Measurements from ENCODE around the gene ULK2. TPM values are rescaled to one million over a fixed set of nuclear protein-coding genes. Genes with fewer than 3 reads are reported as not detected.
A peak's percentile ranks its signal among the peaks of the same experiment; 100 is the strongest.

Gene ULK2
- total and polyA plus RNA-seq, 10 of the 15 experiments (the other 5 are each of a cell fraction or from before 2014, with no cell fraction given) = 0.29 to 5.3 (median 1.6) TPM

GRCh38 chr17:19915245-19915978 is 47.7 kb upstream of the ULK2 start:
- ChIA-PET CTCF (no interaction called here), POLR2A (no interaction called here), RAD21 (ENCODE audit: unreplicated experiment) (no interaction called here), SMC1A (ENCODE audit: uncharacterized antibody, unreplicated experiment) (no interaction called here)
- Histone ChIP-seq H3K9me3 (replicated peaks; ENCODE audit: control insufficient read depth, insufficient read depth, low read length) (no peaks in the 10 kb centered on the region), H3K36me3 (ENCODE audit: control insufficient read depth in 2 of 2, insufficient read depth in 2 of 2, low read length in 1 of 2) (peaks cover 3 to 20% of the 10 kb centered on the region in 2 experiments), H3K4me3 (no peak overlapping the region), H3K4me2 (ENCODE audit: control insufficient read depth, insufficient read depth) (no peak overlapping the region), H3K27me3 (replicated peaks in 1 of 2; ENCODE audit: control insufficient read depth in 2 of 2, insufficient read depth in 2 of 2, low read length in 1 of 2) (no peaks in the 10 kb centered on the region), H3K27ac (ENCODE audit: control insufficient read depth, insufficient read depth) (no peak overlapping the region), H3K79me2 (ENCODE audit: control insufficient read depth, insufficient read depth, low read length) (no peaks in the 10 kb centered on the region), H3K4me1 (ENCODE audit: control insufficient read depth, insufficient read depth, low read length) (no peaks in the 10 kb centered on the region), H2AFZ (ENCODE audit: control insufficient read depth, low read depth, low read length) (no peak overlapping the region), H4K20me1 (ENCODE audit: control insufficient read depth, insufficient read depth) (no peaks in the 10 kb centered on the region), H3K9ac (ENCODE audit: control insufficient read depth, insufficient read depth, low read length) (no peak overlapping the region)
- DNase-seq (ENCODE audit: low read depth, low spot score) (no peak), ATAC-seq (no peak), FAIRE-seq (peak; percentile 35)
- BruUV-seq (replicated peaks) = no TSS peak
- WGBS (ENCODE audit: insufficient coverage, insufficient replicate concordance, low lambda C conversion rate, missing lambda C conversion rate) = 98% methylated on average over 2 of the region's 2 CpGs
- TF ChIP-seq SMARCA5 (IDR thresholded peaks at IDR 0.05) = no peak
- TF ChIP-seq SIX5 (IDR thresholded peaks at IDR 0.05; ENCODE audit: low read depth, low read length, severe bottlenecking) = no peak
- no peak for TF ChIP-seq JUND (IDR thresholded peaks at IDR 0.05; ENCODE audit: low read depth, low read length)
- no peak for TF ChIP-seq DPF2 (IDR thresholded peaks at IDR 0.05)
- TF ChIP-seq GATAD2B (conservative IDR thresholded peaks at IDR 0.05; ENCODE audit: low read depth) = no peak
- TF ChIP-seq TCF12 (IDR thresholded peaks at IDR 0.05; ENCODE audit: low read depth, low read length) = no peak
- intact Hi-C loops (cut with micrococcal nuclease; ENCODE audit: unreplicated experiment) (no loop called here), in situ Hi-C loops (cut with MboI) (no loop called here)

- no peaks in the 10 kb centered on the region for H3K27me3 ChIP-seq (replicated peaks in 1 of 2; ENCODE audit: control insufficient read depth in 2 of 2, insufficient read depth in 2 of 2, low read length in 1 of 2)
- ChIA-PET SMC1A (ENCODE audit: uncharacterized antibody, unreplicated experiment) (no interaction called here), RAD21 (ENCODE audit: unreplicated experiment) (no interaction called here), CTCF (no interaction called here), POLR2A (no interaction called here)
- no peak overlapping the region for H3K27ac ChIP-seq (ENCODE audit: control insufficient read depth, insufficient read depth)
- FAIRE-seq (no peak), DNase-seq (ENCODE audit: low read depth, low spot score) (no peak), ATAC-seq (no peak)
- no peaks in the 10 kb centered on the region for H3K4me1 ChIP-seq (ENCODE audit: control insufficient read depth, insufficient read depth, low read length)
- H3K36me3 ChIP-seq (ENCODE audit: control insufficient read depth in 2 of 2, insufficient read depth in 2 of 2, low read length in 1 of 2) = peaks cover 0 to 39% of the 10 kb centered on the region in 2 experiments
- no peak overlapping the region for H2AFZ ChIP-seq (ENCODE audit: control insufficient read depth, low read depth, low read length)
- no peak overlapping the region for H3K9ac ChIP-seq (ENCODE audit: control insufficient read depth, insufficient read depth, low read length)
- no peaks in the 10 kb centered on the region for H3K79me2 ChIP-seq (ENCODE audit: control insufficient read depth, insufficient read depth, low read length)
- H3K4me2 ChIP-seq (ENCODE audit: control insufficient read depth, insufficient read depth) = no peak overlapping the region
- 100% methylated on average over 2 of the region's 2 CpGs for WGBS (ENCODE audit: insufficient coverage, insufficient replicate concordance, low lambda C conversion rate, missing lambda C conversion rate)
- intact Hi-C loops (cut with micrococcal nuclease; ENCODE audit: unreplicated experiment) (no loop called here), in situ Hi-C loops (cut with MboI) (no loop called here)
- no peaks in the 10 kb centered on the region for H4K20me1 ChIP-seq (ENCODE audit: control insufficient read depth, insufficient read depth)
- no TSS peak for BruUV-seq (replicated peaks)
- H3K9me3 ChIP-seq (replicated peaks; ENCODE audit: control insufficient read depth, insufficient read depth, low read length) = no peaks in the 10 kb centered on the region
- H3K4me3 ChIP-seq = no peak overlapping the region
- TF ChIP-seq USF2 (IDR thresholded peaks at IDR 0.05; ENCODE audit: borderline replicate concordance, low read depth, low read length) = no peak
- TF ChIP-seq PAX5 (IDR thresholded peaks at IDR 0.05; ENCODE audit: borderline replicate concordance, low read depth, low read length) = no peak
- no peak for TF ChIP-seq SREBF2 (IDR thresholded peaks at IDR 0.05; ENCODE audit: low read length)
- TF ChIP-seq MTA3 (IDR thresholded peaks at IDR 0.05; ENCODE audit: borderline replicate concordance, low read length) = no peak
- no peak for TF ChIP-seq SRF (IDR thresholded peaks at IDR 0.05; ENCODE audit: low read depth in 2 of 2, low read length in 2 of 2)
- no peak for TF ChIP-seq ZSCAN29 (IDR thresholded peaks at IDR 0.05)
- TF ChIP-seq BCL11A (IDR thresholded peaks at IDR 0.05; ENCODE audit: low read depth, low read length) = no peak
- no peak for TF ChIP-seq ATF7 (IDR thresholded peaks at IDR 0.05; ENCODE audit: low read depth)
- no peak for TF ChIP-seq RELB (IDR thresholded peaks at IDR 0.05; ENCODE audit: low read depth)
- no peak for TF ChIP-seq LARP7 (IDR thresholded peaks at IDR 0.05)
- TF ChIP-seq NR2F1 (conservative IDR thresholded peaks at IDR 0.05) = no peak
- TF ChIP-seq ETV6 (conservative IDR thresholded peaks at IDR 0.05 in 1 of 2, IDR thresholded peaks at IDR 0.05 in 1 of 2; ENCODE audit: borderline replicate concordance in 1 of 2, low read depth in 1 of 2) = no peak
These were observed 43.3 kb upstream of the ULK2 start for GRCh38 chr17:19911033-19911432.
